Measurements from ENCODE around the gene THAP3.

- TF ChIP-seq CTCF (conservative IDR thresholded peaks at IDR 0.05 in 1 of 2, IDR thresholded peaks at IDR 0.05 in 1 of 2; ENCODE audit: extremely low read depth in 1 of 2, insufficient read depth in 1 of 2, low read depth in 1 of 2, low read length in 2 of 2) (no peak), EZH2 (IDR thresholded peaks at IDR 0.05; ENCODE audit: borderline replicate concordance, low read length) (no peak)
Measured at GRCh38 chr1:6624710-6625583, at the start of gene THAP3.
